ENCODE results near the gene ZC2HC1C. TPM values are rescaled to one million over a fixed set of nuclear protein-coding genes. Genes with fewer than 3 reads are reported as not detected.

The ZC2HC1C gene
- total and polyA plus RNA-seq, 7 donors, result 1.2 to 4.6 (median 4.3) TPM

GRCh38 chr14:75051556-75051899 is 17.9 kb upstream of the ZC2HC1C start:
- H3K27ac ChIP-seq, result peak overlapping the region; percentile 87 to 93 (median 89)
- no peaks in the 10 kb centered on the region for H3K9me3 ChIP-seq
- TF ChIP-seq CTCF (IDR thresholded peaks at IDR 0.05), result no peak
- TF ChIP-seq POLR2AphosphoS5 (IDR thresholded peaks at IDR 0.05), result no peak
- TF ChIP-seq EP300 (IDR thresholded peaks at IDR 0.05), result no peak
- no peak for TF ChIP-seq POLR2A (IDR thresholded peaks at IDR 0.05)
- 14 to 27% methylated on average over 5 of the region's 5 CpGs for WGBS, 2 donors
- H3K4me1 ChIP-seq, result peaks cover 0 to 30% (median 14%) of the 10 kb centered on the region in 4 donors
- peak overlapping the region; percentile 46 to 82 (median 62) for H3K4me3 ChIP-seq
- no peak for DNase-seq
- H3K36me3 ChIP-seq, result no peaks in the 10 kb centered on the region
- intact Hi-C loops (cut with DNase I), result loop anchor here (2.0 kb wide), 1 partner anchor 17 kb away; the partner anchor contains the start of gene ZC2HC1C
- no peaks in the 10 kb centered on the region for H3K27me3 ChIP-seq

GRCh38 chr14:75053396-75054291 is 15.8 kb upstream of the ZC2HC1C start:
- DNase-seq, result no peak
- no peak overlapping the region for H3K4me3 ChIP-seq
- H3K4me1 ChIP-seq, result peaks cover 0 to 28% (median 14%) of the 10 kb centered on the region in 4 donors
- no peaks in the 10 kb centered on the region for H3K27me3 ChIP-seq
- H3K9me3 ChIP-seq, result no peaks in the 10 kb centered on the region
- 63 to 64% methylated on average over 5 of the region's 5 CpGs for WGBS, 2 donors
- TF ChIP-seq POLR2A (IDR thresholded peaks at IDR 0.05), result no peak
- TF ChIP-seq CTCF (IDR thresholded peaks at IDR 0.05), result no peak
- TF ChIP-seq EP300 (IDR thresholded peaks at IDR 0.05), result no peak
- no peak for TF ChIP-seq POLR2AphosphoS5 (IDR thresholded peaks at IDR 0.05)
- no peak overlapping the region for H3K27ac ChIP-seq
- intact Hi-C loops (cut with DNase I), result no loop called here
- H3K36me3 ChIP-seq, result no peaks in the 10 kb centered on the region

GRCh38 chr14:75054421-75054820 is 15.0 kb upstream of the ZC2HC1C start:
- TF ChIP-seq POLR2AphosphoS5 (IDR thresholded peaks at IDR 0.05) (no peak), POLR2A (IDR thresholded peaks at IDR 0.05) (no peak), CTCF (IDR thresholded peaks at IDR 0.05) (no peak), EP300 (IDR thresholded peaks at IDR 0.05) (no peak)
- Histone ChIP-seq H3K27me3 (no peaks in the 10 kb centered on the region), H3K4me1 (peaks cover 0 to 20% (median 13%) of the 10 kb centered on the region in 4 donors), H3K4me3 (no peak overlapping the region), H3K27ac (no peak overlapping the region), H3K9me3 (no peaks in the 10 kb centered on the region), H3K36me3 (no peaks in the 10 kb centered on the region)
- WGBS, 2 donors, result 74 to 80% methylated on average over 1 of the region's 1 CpG
- intact Hi-C loops (cut with DNase I), result no loop called here
- no peak for DNase-seq

- Histone ChIP-seq H3K4me1 (peaks cover 0 to 14% (median 4%) of the 10 kb centered on the region in 4 donors), H3K27ac (no peak overlapping the region), H3K36me3 (no peaks in the 10 kb centered on the region), H3K9me3 (no peaks in the 10 kb centered on the region), H3K27me3 (no peaks in the 10 kb centered on the region), H3K4me3 (no peak overlapping the region)
- whole genome bisulfite sequencing, 2 donors, result 81 to 92% methylated on average over 2 of the region's 2 CpGs
- TF ChIP-seq POLR2AphosphoS5 (IDR thresholded peaks at IDR 0.05), result no peak
- TF ChIP-seq POLR2A (IDR thresholded peaks at IDR 0.05), result no peak
- TF ChIP-seq EP300 (IDR thresholded peaks at IDR 0.05), result no peak
- no peak for TF ChIP-seq CTCF (IDR thresholded peaks at IDR 0.05)
- intact Hi-C loops (cut with DNase I), result no loop called here
- no peak for DNase-seq
Measured at GRCh38 chr14:75059642-75060041, 9.8 kb upstream of the ZC2HC1C start.
